NCI-H345 (cell line): Measurements from ENCODE around the gene SLC25A20.
"Not testable (repeated sequence)": the region's sequence is repeated elsewhere in the genome, so short reads cannot be mapped to it uniquely, and the experiment has no call there.

ENCODE experiments used
- DNase-seq: peaks from one replicate; lab custom pipeline; 2025; lab: John Stamatoyannopoulos, UW

Gene SLC25A20

DNA sequence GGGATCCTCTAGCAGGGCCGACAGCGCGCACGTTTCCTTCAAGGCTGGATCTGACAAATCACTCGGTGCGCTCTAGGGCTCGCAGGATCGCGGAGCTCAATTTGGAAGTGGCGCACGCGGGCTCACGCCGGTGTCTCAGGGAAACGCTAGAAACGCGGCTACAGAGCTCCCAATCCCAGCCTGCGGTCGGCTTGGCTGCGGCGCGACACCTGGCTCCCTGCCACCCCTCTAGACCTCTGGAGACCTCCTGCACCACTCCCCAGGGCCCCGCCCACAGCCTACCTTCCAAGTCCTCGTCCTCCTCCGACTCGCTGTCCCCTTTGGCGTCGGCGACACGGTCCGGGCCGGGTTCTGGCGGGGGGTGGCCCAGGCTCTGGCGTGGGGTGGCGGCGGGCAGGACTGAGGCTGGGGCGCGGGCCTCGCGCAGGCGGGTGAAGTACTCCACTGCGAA is 51.6 kb downstream of the SLC25A20 start:
- DNase-seq = peak; percentile 61

DNA sequence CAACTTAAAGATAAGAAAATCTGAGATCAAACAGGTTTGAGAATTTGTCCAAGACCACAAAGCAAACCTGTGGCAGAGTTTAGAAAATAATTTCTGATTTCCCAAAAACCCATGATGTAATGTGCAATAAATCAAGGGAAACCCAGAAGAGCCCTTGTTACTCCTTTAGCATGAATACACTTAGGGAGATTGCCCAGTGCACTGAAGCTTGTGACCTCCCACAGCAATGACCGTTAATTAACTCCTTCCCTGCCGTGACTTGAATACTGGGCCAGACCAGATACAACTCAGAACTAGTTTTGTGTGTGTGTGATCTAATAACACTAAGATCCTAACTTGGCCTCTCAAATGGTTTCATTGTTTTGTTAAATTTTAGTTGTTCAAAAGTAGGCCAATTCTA is 53.5 kb downstream of the SLC25A20 start:
- no peak for DNase-seq

DNA sequence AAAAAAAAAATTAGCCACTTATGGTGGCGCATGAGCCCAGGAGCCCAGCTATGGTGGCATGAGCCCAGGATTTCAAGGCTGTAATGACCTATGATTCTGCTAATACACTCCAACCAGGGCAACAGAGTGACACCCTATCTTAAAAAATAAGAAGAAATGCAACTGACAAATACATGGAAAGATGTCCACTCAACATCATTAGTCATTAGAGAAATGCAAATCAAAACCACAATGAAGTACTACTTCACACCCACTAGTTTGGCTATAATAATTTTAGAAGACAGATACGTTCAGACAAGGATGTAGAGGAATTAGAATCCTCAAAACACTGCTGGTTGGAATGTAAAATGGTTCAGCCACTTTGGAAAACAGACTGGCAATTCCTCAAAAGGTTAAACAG is 61.5 kb downstream of the SLC25A20 start:
- DNase-seq = no peak

DNA sequence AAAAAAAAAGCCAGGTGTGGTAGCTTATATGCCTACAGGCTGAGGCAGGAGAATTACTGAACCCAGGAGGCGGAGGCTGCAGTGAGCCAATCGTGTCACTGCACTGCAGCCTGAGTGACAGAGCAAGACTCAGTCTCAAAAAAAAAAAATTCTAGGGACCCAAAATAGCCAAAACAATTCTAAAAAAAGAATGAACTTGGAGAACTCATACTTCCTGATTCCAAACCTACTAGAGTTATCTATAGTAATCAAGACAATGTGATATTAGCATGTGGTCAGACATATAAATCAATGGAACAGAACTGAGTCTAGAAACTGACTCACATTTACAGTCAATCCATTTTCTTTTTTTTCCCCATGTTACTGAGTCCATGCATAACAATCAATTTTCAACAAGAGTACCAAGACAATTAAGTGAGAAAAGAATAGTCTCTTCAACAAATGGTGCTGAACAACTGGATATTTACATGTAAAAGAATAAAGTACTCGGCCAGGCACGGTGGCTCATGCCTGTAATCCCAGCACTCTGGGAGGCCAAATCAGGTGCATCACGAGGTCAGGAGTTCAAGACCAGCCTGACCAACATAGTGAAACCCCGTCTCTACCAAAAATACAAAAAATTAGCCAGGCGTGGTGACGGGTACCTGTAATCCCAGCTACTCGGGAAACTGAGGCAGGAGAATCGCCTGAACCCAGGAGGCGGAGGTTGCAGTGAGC is 62.9 kb downstream of the SLC25A20 start:
- no peak for DNase-seq

DNA sequence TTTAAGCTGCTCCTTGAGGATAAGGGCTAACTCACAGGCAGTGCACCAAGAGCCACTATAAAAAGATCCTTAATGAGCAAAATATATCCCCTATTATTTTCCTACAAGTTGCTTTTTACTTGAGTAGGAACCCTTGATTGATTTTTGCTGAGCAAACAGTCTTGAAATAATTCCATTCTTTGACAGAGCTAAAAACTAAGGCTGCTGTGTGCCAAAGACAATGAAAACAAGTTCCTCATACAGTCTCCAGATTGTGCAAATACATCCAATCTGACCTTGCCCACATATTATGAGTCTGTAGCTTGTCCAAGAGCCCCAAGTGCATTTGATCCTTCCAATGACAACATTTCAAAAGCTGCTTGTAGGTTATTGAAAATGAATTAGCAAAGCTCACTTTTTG is 66.0 kb downstream of the SLC25A20 start:
- no peak for DNase-seq

DNA sequence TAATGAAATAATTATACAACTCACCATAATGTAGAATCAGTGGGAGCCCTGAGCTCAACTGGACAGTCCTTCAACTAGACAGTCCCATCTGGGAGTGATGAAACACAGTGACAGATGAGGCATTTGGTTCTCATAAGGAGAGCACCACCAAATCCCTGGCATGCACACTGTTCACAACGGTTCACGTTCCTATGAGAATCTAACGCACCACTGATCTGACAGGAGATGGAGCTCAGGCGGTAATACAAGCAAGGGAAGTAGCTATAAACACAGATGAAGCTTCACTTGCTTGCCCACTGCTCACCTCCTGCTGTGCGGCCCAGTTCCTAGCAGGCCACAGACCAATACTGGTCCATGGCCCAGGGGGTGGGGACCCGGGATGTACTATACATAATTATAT is 68.0 kb downstream of the SLC25A20 start:
- no peak for DNase-seq

DNA sequence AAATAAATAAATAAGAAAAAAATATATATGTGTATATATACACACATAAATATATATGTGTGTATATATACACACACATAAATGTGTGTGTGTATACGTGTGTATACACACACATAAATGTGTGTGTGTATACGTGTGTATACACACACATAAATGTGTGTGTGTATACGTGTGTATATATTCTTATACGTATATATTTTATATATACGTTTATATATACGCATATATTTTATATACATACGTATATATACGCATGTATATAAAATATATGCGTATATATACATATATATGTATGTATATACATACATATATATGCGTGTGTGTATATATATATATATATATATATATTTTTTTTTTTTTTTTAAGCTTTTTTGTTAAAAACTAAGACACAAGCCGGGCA is 69.2 kb downstream of the SLC25A20 start:
- not testable (repeated sequence) for DNase-seq

DNA sequence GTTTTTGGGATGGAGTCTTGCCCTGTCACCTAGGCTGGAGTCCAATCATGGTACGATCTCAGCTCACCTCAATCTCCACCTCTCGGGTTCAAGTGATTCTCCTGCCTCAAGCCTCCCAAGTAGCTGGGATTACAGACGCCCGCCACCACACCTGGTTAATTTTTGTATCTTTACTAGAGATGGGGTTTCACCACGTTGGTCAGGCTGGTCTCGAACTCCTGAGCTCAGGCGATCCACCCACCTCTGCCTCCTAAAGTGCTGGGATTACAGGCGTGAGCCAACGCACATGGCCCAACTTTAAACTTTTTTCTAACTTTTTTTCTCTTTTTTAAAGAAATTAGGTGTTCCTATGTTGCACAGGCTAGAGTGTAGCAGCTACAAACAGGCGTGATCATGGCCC is 70.8 kb downstream of the SLC25A20 start:
- not testable (repeated sequence) for DNase-seq

DNA sequence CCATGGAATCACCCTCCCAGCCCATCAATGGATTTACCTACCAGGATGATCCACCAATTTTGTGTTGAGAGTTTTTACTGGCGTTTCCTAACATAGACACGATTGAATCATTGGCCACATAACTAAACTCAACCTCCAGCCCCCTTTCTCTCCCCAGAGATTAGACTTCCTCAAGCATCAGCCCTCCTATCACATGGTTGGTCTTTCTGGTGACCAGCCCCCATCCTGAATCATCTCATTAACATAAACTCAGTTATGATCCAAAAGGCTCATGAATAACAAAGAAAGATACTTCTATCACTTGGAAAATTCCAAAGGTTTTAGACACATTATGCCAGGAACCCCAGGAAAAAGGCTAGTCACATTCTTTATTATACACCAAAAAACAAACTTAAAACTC is 72.2 kb downstream of the SLC25A20 start:
- no peak for DNase-seq

DNA sequence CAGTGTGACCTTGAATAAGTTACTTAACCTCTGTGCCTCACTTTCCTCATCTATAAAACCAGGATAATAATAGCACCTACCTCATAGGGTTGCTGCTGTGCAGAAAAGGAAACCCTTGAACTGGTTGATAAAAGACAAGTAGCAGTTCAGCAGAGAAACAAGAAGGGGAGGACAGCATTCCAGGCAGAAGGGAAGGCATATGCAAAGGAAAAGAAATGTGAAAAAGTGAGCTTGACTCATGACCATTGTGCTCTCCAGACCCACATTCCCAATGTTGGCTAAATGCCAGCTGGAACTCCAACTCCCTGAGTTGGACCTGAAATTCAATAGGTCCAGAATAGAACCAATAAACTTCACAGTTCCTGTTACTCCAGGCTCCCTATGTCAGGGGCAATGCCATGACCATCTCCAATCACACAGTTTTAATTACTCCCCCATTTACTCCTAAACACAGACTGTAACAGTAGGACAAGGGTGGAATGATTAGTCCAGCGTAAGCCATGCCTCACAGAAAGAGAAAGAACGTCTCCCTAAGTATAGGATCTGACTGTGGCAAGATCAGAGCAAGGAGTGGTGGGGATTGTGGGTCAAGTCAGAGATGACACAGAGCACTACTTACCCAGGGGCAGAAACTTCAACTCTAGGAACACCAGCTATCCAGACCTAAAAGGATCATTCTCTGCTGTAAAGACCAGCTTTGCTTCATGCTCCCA is 77.9 kb downstream of the SLC25A20 start:
- no peak for DNase-seq

DNA sequence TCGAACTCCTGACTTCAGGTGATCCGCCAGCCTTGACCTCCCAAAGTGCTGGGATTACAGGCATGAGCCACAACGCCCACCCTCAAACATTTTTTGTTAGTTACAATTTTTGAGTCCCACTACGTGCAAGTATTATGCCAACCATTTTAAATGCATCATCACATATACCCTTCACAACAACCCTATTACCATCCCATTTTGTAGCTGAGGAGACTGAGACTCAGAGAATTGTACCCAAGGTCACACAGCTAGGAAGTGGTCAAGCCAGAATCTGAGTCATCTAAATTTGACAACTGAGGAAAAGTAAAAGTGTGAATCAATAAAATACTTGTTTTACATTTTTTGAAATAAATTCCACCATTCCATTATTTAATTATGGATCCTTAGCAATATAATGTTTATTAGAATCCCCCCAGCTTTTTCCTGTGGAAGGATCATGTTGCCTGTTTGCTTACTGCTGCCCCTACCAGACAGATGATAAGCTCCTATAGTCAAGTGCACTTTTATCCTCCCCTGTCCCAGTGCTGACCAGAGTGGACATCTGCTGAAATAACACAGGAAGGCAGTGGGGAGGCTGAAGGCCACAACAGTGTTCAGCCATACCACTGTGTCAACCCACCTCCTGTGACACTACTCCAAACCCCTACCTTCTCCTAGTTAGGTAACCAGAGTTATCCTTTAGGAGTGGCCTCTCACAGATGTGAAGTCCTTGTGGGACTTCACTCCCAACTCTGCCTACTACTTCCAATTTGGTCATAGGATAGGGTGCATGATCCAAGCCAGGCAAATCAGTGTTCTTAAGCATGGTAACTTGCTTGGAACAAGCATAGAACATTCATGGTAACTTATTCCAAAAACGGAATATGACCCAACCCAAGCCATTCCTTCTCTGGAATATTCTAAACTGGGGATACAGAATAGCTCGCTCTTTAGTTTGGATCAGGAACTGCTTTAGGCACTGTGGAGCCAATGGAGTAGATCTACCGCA is 79.2 kb downstream of the SLC25A20 start:
- DNase-seq = no peak

DNA sequence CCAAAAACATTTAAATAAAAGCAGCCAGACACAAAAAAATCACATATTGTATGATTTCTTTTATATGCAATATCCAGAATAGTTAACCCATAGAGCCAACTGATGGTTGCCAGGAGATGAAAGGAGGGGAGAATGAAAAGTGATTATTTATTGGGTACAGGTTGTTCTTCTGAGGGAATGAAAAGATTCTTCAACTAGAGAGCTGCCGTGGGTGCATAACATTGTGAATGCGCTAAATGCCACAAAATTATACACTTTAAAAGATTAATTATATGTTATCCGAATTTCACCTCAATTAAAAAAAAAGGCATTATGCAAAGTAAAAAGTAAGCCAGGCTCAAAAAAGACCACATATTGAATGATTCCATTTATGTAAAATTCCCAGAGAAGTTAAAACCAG is 87.2 kb downstream of the SLC25A20 start:
- DNase-seq = no peak
